RCC 7860 (cell line): ENCODE data around the gene DISC1.
A peak's percentile ranks its signal among the peaks of the same experiment; 100 is the strongest.

Experiments
- DNase-seq: peaks from one replicate; pipeline ENCODE4 v3.0.0-alpha.2; 2015; ENCODE audit warnings: low spot score
- FAIRE-seq: peaks from 2 replicates; lab custom pipeline; 2012; peaks lifted over from hg19 to GRCh38; lab: Jason Lieb, UNC

The DISC1 gene

GRCh38 chr1:231803353-231803752 is 176.8 kb downstream of the DISC1 start:
- no peak for FAIRE-seq

GRCh38 chr1:231806623-231807495 is 180.3 kb downstream of the DISC1 start:
- FAIRE-seq (no peak), DNase-seq (no peak)

More at GRCh38 chr1:231803353-231803752, 176.8 kb downstream of the DISC1 start:
- peak; percentile 10 for DNase-seq

GRCh38 chr1:231807541-231807940 is 181.0 kb downstream of the DISC1 start:
- DNase-seq (no peak), FAIRE-seq (no peak)

- no peak for FAIRE-seq
- no peak for DNase-seq
Measured at GRCh38 chr1:231808116-231808515, 181.5 kb downstream of the DISC1 start.

GRCh38 chr1:231808990-231809389 is 182.4 kb downstream of the DISC1 start:
- DNase-seq (peak; percentile 54), FAIRE-seq (peak; percentile 61)

- FAIRE-seq: no peak
Measured at GRCh38 chr1:231810415-231810814, 183.8 kb downstream of the DISC1 start.

GRCh38 chr1:231814021-231814420 is 187.4 kb downstream of the DISC1 start:
- DNase-seq: no peak
- FAIRE-seq: no peak

More at GRCh38 chr1:231810415-231810814, 183.8 kb downstream of the DISC1 start:
- DNase-seq: no peak

GRCh38 chr1:231814521-231814920 is 187.9 kb downstream of the DISC1 start:
- FAIRE-seq: no peak
- no peak for DNase-seq

GRCh38 chr1:231817801-231818200 is 191.2 kb downstream of the DISC1 start:
- no peak for FAIRE-seq

GRCh38 chr1:231818337-231818736 is 191.7 kb downstream of the DISC1 start:
- FAIRE-seq (no peak), DNase-seq (no peak)

More at GRCh38 chr1:231817801-231818200, 191.2 kb downstream of the DISC1 start:
- peak; percentile 35 for DNase-seq

- no peak for DNase-seq
- no peak for FAIRE-seq
Measured at GRCh38 chr1:231821281-231821680, 194.7 kb downstream of the DISC1 start.

GRCh38 chr1:231822041-231822440 is 195.5 kb downstream of the DISC1 start:
- DNase-seq (no peak), FAIRE-seq (no peak)

GRCh38 chr1:231826566-231826965 is 200.0 kb downstream of the DISC1 start:
- no peak for FAIRE-seq

GRCh38 chr1:231827337-231828105 is 200.9 kb downstream of the DISC1 start:
- FAIRE-seq (peak; percentile 77), DNase-seq (peak; percentile 35)

More at GRCh38 chr1:231826566-231826965, 200.0 kb downstream of the DISC1 start:
- no peak for DNase-seq

- DNase-seq: peak; percentile 97
- FAIRE-seq: peak; percentile 98
Measured at GRCh38 chr1:231828182-231828920, 201.8 kb downstream of the DISC1 start.

GRCh38 chr1:231829332-231829731 is 202.7 kb downstream of the DISC1 start:
- FAIRE-seq (no peak), DNase-seq (no peak)

GRCh38 chr1:231836227-231836893 is 209.8 kb downstream of the DISC1 start:
- FAIRE-seq (no peak), DNase-seq (no peak)

GRCh38 chr1:231838521-231838920 is 211.9 kb downstream of the DISC1 start:
- FAIRE-seq: no peak
- DNase-seq: no peak

GRCh38 chr1:231839999-231840398 is 213.4 kb downstream of the DISC1 start:
- FAIRE-seq (peak; percentile 88), DNase-seq (peak; percentile 22)

GRCh38 chr1:231841616-231842344 is 215.2 kb downstream of the DISC1 start:
- peak; percentile 94 for FAIRE-seq

More at GRCh38 chr1:231841616-231842344, 215.2 kb downstream of the DISC1 start:
- peak; percentile 50 for DNase-seq
